Measurements from ENCODE around the gene TAS2R30.
A peak's percentile ranks its signal among the peaks of the same experiment; 100 is the strongest.
"Not testable (repeated sequence)": the region's sequence is repeated elsewhere in the genome, so short reads cannot be mapped to it uniquely, and the experiment has no call there.

The TAS2R30 gene

GRCh38 chr12:11134305-11134704 lies at the start of gene TAS2R30:
TAS2R30 (minus strand) TSS chr12:11134644; CDS start chr12:11134244, 400 bp downstream.
- no peak for DNase-seq

GRCh38 chr12:11183011-11183410 lies 48.6 kb upstream of the TAS2R30 start:
- DNase-seq, result no peak

- no peak for DNase-seq
Measured at GRCh38 chr12:11182529-11182928, 48.1 kb upstream of the TAS2R30 start.

- no peak for DNase-seq
Measured at GRCh38 chr12:11178250-11178649, 43.8 kb upstream of the TAS2R30 start.

GRCh38 chr12:11174022-11174421 lies 39.6 kb upstream of the TAS2R30 start:
- peak; percentile 66 for DNase-seq

GRCh38 chr12:11171969-11172675 lies 37.7 kb upstream of the TAS2R30 start:
- DNase-seq, result peak; percentile 46

- peak; percentile 99 for DNase-seq
Measured at GRCh38 chr12:11171145-11171968, 36.9 kb upstream of the TAS2R30 start, which contains the start of gene SMIM10L1. SMIM10L1 (plus strand) TSS chr12:11171194; CDS start chr12:11171357, 163 bp downstream.

- no peak for DNase-seq
Measured at GRCh38 chr12:11170810-11171144, 36.3 kb upstream of the TAS2R30 start.

GRCh38 chr12:11166300-11166699 lies 31.9 kb upstream of the TAS2R30 start:
- no peak for DNase-seq

- no peak for DNase-seq
Measured at GRCh38 chr12:11164384-11164783, 29.9 kb upstream of the TAS2R30 start.

GRCh38 chr12:11162502-11162901 lies 28.1 kb upstream of the TAS2R30 start:
- DNase-seq, result no peak

- no peak for DNase-seq
Measured at GRCh38 chr12:11158885-11159444, 24.5 kb upstream of the TAS2R30 start.

- no peak for DNase-seq
Measured at GRCh38 chr12:11154400-11154925, 20.0 kb upstream of the TAS2R30 start.

- no peak for DNase-seq
Measured at GRCh38 chr12:11152725-11153124, 18.3 kb upstream of the TAS2R30 start.

- DNase-seq, result no peak
Measured at GRCh38 chr12:11150832-11151231, 16.4 kb upstream of the TAS2R30 start.

GRCh38 chr12:11147420-11147819 lies 13.0 kb upstream of the TAS2R30 start:
- DNase-seq, result no peak

- DNase-seq, result no peak
Measured at GRCh38 chr12:11144297-11144696, 9.9 kb upstream of the TAS2R30 start.

- no peak for DNase-seq
Measured at GRCh38 chr12:11143352-11143751, 8.9 kb upstream of the TAS2R30 start.

GRCh38 chr12:11136075-11136474 lies 1.6 kb upstream of the TAS2R30 start:
- DNase-seq, result no peak

GRCh38 chr12:11133816-11134215 lies 628 bp downstream of the TAS2R30 start:
- no peak for DNase-seq

GRCh38 chr12:11133162-11133561 lies 1.3 kb downstream of the TAS2R30 start:
- no peak for DNase-seq

- DNase-seq, result no peak
Measured at GRCh38 chr12:11130999-11131398, 3.4 kb downstream of the TAS2R30 start.

GRCh38 chr12:11130382-11130781 lies 4.1 kb downstream of the TAS2R30 start:
- no peak for DNase-seq

- DNase-seq, result not testable (repeated sequence)
Measured at GRCh38 chr12:11114130-11114529, 20.3 kb downstream of the TAS2R30 start.
